Fibroblast of upper back skin (primary cell): Measurements from ENCODE around the gene ZNF367.
"Not testable (repeated sequence)": the region's sequence is repeated elsewhere in the genome, so short reads cannot be mapped to it uniquely, and the experiment has no call there.

ENCODE experiments used
- DNase-seq: peaks from one replicate; pipeline ENCODE4 v3.0.0-alpha.2; 2013

ZNF367 gene

DNA sequence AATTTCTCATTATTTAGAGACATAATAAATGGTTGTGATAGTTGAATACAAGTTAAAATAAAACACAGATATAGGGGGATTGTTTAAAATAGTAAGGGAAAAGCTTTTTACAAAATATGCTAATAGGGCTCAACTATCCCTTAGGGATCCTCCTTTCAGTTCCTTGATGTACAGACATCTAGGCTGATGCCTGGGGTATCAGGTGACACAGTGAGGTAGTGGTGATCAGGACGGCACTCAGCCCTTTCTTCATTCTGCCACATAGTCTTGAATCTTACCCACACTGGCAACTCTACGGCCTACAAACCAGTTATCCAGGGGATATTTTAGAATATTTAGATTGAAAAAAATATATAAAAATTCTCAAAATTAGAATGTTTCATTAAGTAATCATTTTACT is 22.2 kb downstream of the ZNF367 start:
- DNase-seq, result no peak

DNA sequence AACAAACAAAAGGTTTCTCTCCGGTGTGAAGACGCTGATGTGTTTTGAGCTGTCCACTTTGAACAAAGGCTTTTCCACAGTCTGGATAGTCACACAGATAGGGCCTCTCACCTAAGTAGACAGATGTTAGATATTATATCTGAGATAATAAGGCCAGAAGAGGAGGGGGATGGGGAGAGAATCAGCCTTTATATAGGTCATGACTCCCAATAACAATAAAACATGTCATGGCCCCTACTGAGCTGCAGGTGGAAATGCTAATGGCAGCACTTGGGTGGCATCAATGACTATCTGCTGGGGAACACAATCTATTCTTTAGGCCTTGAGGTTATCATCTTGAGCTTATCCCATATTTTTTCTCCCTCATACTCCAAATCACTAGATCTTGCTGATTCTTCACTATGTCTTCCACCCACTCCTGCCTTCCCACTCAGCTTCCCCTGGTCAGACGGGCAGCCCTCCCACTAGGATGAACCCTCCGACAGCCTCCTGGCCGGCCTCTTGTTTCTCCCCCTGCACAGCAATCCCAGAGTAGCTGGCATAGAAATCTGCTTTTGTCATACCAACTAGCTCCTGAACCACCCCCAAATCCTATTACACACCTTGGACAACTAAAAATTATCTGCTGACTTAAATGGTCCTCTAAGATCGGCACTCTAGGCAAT is 23.2 kb downstream of the ZNF367 start:
- no peak for DNase-seq

DNA sequence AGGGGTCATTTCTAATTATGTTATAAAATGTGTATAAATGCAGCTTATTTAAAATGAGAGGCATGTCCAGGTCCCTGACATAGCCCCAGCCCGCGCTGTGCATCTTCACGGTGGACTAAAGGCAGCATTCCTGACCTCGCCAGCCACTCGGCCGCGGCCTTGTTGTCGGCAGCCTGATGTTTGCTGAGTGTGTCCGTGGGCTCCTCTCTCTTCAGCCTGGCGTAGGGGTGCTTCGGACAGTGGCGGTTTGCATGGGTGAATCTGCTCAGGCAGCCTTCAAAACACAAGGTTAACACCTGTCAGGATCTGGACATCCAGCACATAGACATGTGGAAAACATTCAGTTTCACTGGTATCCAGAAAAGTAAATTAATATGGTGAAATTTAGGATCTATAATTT is 25.9 kb downstream of the ZNF367 start:
- DNase-seq, result no peak

DNA sequence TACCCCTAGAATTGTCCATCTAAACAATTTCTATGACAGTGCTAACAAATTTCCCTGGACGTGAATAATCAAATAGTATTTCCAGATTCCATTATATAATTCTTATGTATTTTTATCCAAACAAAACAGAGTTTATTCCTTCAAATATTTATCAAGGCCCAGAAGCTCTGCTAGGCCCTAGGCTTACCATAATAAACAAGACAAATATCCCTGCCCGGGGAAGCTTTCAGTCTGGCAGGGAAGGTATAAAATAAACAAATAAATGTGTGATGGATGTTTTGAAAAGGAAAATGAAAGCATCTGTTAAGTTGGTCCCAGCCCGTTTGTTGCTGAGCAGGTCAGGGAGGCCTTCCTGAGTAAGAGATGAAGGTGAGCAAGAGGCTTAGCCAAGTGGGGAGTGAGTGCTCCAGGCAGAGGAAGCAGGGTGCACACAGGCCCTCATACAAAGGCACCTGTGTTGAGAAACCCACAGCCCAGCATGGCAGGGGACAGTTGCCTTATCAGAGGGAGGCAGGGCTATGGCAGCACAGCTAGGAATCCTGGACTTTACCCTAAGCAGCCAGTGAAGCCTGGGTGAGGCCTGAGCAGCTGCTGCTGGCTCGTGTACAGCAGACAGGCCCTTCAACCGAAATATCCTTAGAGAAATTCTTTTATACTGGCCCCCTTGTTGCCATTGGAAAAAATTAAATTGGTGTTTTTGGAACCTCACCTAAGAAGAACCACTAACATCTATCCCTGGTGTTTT is 27.0 kb downstream of the ZNF367 start:
- DNase-seq, result no peak

DNA sequence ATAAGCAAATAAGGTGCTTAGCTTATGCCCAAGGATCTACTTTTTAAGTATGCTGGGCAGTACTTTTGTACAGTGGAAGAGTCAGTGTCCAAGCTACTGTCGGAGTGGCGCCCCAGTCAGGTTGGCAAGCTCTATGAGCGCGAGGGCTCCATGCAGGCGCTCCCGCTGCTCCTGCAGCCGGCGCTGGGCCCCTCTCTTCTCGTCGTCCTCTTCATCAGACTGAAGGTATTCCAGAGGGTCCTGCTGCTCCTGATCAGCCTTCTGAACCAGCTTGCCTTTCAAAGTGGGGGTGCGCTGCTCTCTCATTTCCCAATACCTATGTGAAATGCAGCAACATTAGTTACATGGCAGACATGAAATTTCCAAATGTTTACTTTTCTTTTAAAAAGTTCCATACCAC is 30.0 kb downstream of the ZNF367 start:
- no peak for DNase-seq

DNA sequence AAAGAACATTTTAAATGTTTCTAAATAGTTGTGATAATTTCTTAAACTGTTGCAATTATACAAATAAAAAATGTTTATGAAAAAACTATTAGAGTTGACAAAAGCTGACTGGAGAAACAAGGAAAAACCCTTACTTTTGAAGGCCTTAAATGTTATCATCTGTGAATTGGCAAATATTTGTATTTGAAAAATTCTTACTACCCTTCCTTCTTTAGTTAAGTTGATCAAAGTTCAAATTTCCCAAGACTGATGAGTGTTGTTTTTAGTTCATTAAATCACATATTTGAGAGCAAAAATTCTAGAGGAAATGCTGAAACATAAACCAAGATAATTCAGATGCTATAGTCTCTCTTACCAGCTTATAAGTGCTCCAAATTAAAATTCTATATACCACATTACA is 32.0 kb downstream of the ZNF367 start:
- DNase-seq, result no peak

DNA sequence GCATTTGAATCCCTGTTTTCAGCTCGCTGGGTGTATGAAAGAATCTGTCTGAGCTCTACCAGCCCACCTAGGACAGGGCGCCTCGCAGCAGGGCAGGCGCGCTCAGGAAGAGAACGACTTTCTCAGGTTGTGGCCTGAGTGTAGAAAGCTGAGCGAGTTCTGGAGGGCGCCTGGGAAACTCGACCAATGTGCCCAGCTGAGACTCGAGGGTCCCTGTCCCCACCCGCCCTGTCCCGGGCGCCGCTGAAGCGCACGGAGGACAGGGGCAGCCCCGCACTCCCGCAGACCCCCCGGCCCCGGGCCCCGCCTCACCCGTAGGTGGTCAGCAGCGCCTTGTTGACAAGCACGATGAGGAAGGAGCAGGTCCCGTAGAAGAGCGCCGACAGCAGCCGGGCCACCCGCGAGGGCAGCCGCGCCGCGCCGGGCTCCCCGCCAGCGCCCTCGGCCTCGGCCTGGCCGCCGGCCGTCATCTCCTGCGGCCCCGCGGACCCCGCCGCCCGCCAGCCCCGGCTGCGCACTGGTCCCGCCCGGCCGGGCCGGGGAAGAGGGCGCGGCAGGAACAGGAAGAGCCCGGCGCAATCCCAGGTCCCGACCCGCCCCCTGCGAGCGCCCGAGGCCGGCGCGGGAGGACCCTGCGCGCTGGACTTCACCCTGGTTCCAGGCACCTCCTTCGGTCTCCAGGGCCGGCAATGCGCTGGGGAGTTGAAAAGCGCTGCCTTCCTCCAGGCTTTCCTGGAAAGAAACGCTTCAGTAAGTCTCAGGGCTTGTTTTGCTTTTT is 34.8 kb downstream of the ZNF367 start, which contains the start of gene SLC35D2:
TSS of gene SLC35D2 (minus strand) at position 547 of the 778 bp plus-strand sequence. CDS start at position 470, 77 bp downstream.
- DNase-seq, result peak; percentile 34

DNA sequence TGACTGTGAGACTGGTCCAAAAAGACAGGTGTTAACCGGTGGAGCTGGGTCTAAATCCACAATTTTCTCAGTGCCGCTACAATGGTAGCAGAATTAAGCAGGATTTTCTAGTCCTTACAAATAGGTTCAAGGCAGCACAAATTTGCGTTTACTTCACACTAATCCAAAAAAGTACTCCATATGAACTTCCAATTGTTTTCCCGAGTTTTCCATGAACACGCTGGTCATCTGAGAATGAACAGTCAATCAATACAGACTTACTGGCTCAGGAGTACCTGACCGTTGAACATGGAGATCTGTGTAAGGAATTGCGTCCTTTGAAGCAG is 35.4 kb downstream of the ZNF367 start:
- DNase-seq, result no peak

DNA sequence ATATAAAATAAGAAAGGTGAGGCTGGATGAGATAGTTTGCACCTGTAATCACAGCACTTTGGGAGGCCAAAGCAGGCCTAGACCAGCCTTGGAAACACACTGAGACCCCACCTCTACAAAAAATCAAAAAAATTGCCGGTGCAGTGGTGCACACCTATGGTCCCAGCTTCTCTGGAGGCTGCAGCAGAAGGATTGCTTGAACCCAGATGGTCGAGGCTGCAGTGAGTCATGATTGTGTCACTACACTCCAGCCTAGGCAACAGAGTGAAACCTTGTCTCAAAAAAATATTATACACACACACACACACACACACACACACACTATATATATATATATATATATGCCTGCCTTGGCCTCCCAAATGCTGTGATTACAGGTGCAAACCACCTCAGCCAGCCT is 36.0 kb downstream of the ZNF367 start:
- DNase-seq, result no peak

DNA sequence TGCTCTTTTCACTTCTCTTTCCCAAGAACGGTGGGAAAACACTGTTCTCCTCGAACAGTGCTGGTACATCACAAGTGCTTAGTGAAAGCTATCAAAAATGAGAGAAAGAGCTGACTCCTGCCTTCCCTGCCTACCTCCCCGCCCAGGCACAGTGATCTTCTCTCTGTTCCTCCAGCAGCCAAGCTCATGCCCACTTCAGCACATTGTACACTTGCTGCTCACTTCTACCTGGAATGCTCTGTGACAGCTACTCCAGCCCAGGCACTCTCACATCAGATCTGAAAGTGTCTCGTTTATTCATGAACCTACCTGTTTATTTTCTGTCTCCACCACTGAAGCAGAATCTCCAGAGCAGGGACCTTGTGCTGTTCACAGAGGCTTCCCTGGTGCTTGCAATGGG is 36.5 kb downstream of the ZNF367 start:
- no peak for DNase-seq

DNA sequence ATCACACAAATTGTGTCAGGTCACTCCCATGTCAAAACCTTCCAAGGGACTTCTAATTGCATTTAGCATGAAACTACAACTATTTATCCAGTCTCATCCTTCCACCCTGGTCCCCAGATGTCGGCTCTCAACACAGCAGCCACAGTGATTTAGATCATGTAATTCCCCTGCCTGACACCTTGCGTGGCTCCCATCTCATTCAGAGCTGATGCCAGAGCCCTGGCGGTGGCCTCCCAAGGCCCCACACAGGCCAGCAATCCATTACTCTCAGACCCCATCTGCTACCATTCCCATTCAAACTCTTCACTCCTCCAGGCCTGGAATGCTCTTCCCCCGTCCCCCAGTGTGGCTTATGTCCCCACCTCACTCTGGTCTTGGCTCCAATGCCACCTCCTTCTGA is 37.0 kb downstream of the ZNF367 start:
- DNase-seq, result no peak

DNA sequence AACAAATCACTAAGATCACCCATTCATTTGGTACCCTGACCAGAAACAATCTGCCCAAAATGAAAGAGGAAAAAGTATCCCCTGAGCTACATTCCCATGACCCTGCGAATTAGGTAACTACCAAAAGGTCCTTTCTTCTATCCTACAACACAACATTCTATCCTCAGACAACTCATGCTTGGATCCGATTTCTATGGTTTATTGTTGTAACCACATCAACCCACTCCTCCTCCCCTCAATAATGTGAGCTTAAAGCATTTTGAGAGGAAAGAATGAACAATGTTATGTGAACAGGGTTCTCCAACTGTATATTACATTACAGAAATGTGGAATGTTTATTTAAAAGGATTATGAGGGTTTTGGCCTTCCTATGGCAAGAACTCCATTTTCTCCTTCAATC is 38.7 kb downstream of the ZNF367 start:
- DNase-seq, result no peak

DNA sequence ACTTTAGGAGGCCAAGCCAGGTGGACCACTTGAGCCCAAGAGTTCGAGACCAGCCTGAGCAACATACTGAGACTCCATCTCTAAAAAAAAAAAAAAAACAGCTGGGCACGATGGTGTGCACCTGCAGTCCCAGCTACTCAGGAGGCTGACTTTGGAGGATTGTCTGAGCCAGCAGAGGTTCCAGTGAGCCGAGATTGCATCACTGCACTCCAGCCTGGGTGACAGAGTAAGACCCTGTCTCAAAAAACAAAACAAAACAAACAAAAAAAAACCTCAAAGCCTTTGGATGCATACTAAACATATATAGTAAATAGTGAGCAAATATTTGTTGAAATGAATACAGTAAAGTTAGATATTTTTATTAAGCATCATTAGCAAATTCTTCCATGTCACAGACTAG is 40.0 kb downstream of the ZNF367 start:
- no peak for DNase-seq

DNA sequence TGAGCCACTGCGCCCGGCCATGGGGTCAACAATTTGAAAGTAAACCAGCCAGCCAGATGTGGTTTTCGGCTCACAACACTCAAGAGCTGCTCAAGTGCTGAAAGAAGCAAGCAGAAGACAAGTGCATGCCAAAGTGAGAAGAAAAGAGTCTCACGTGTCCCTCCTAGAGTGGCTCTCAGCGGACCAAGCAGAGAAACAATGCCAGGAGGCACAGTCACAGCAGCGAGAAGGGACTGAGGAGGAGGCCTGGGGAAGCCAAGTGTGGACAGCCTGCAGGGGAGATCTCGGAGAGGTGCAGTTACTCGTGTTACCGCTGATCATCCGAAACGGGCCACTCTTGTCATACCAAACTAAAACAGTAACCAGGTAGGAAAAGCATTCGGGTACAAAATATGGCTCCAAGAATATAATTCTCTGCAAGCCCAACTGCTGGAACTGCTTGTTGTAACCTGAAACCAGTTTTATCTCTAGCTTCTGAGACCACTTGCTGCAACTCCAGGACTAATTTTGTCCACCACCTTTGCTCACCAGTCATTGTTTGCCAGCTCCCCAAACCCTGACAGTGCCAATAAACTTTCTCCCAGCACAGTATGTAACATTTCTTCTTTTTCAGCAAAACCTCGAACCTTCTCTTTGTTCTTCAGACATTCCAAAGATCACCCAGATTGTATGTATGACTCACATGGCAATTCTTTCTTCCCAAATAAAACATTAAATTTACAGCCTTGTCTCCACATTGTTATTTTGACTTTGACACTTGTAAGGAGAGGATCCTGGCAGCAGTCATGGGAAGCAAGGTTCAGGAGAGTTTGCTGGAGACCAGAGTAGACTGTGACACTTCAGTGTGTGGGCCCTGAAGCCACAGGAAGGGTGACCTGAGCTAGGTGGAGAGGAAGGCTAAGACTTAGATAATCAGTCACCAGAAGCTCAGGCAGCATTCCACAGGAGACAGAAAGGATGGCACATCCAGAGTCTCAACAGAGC is 41.0 kb downstream of the ZNF367 start:
- peak; percentile 67 for DNase-seq

DNA sequence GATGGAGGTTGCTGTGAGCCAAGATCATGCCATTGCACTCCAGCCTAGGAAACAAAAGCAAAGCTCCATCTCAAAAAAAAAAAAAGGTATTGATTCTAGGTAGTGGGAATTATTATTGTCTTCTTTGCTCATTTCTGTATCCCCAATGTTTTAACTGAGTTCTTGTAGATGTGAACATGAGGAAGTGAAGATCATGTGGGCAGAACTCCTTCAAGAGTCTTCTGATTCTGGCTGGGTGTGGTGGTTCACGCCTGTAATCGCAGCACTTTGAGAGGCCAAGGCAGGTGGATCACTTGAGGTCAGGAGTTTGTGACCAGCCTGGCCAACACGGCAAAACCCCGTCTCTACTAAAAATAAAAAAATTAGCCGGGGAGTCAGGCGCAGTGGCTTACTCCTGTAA is 42.7 kb downstream of the ZNF367 start:
- DNase-seq, result not testable (repeated sequence)

DNA sequence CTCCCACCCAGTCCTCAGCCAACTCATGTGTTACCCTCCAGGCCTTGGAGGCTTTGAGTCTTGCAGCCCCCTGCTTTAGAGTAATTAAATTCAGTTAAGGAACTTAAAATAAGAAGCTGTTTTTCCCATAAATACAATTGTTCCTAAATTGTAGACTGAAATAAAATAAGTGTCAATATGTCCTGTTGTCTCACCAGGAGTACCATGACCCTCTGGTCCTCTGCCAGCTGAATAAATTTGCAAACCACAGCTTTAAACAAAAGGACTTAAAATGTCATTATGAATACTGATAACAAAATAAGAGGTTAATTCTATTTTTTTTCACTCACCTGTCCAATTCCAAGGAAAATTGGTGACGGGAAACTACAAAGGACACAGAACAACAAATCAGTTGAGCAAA is 50.2 kb downstream of the ZNF367 start:
- DNase-seq, result no peak

DNA sequence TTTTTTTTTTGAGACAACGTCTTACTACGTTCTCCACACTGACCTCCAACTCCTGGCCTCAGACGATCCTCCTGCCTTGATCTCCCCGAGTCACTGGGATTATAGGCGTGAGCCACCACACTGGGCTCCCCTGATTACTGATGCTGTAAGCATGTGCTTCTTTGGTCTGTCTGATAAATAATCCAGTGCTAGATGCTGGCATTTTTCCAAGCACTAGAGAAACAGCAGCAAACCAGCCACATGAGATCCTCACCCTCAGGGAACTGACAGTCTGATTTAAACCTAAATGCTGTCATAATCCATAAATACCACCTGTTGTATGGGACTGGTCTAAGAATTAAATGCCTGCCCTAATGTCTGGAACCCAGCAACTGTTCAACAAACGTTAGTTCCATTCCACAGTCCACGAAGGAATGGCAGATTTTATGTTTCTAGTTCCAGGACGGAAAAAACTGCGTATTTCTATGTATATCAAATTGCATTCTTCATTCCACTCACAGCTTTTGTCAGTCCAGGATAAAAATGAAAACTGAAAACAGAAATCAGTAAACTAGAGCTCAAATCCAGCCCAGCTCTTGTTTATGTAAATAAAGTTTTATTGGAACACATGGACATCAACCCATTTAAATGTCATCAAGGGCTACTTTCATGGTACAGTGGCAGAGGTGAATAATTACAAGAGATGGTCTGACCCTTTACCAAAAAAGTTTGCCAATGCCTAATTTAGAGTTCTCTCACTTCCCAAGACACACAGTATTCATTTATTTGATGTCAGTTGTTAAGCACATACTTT is 54.8 kb downstream of the ZNF367 start:
- no peak for DNase-seq

DNA sequence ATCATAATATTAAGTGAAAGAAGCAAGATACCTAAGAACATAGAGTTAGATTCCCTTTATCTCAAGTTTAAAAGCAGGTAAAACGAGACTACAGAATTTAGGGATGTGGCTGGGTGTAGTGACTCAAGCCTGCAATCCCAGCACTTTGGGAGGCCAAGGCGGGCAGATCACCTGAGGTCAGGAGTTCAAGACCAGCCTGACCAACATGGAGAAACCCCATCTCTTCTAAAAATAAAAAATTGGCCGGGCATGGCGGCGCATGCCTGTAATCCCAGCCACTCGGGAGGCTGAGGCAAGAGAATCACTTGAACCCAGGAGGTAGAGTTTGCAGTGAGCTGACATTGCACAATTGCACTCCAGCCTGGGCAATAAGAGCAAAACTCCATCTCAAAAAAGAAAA is 56.1 kb downstream of the ZNF367 start:
- DNase-seq, result not testable (repeated sequence)

DNA sequence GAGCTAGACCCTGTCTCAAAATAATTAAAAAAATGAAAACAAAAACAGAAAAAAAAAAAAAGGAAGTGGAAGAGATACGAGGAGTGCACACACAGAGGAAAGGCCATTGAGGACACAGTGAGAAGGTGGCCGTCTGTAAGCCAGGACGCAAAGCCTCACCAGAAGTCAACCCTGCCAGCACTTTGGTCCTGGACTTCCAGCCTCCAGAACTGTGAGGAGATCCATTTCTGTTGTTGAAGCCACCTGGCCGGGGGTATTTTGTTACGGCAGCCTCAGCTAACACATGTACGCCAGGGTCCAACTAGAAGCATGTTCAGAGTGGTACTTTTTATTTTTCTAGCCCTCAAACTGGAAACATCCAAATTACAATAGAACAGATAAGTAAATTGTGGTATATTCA is 56.5 kb downstream of the ZNF367 start:
- DNase-seq, result no peak

DNA sequence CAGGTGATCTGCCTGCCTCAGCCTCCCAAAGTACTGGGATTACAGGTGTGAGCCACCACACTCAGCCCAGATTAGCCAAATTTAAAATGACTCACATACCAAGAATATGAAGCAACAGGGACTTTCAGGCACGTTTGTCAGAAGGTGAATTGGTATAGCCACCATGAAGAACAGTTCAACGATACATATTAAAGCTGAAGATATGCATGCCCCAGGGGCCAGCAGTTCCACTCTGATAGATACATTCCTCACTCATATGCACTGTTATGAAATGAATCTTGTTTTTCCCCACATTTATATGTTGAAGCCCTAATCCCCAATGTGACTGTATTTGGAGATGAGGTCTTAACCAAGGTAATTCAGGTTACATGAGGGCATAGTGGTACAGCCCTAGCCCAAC is 57.2 kb downstream of the ZNF367 start:
- DNase-seq, result no peak

DNA sequence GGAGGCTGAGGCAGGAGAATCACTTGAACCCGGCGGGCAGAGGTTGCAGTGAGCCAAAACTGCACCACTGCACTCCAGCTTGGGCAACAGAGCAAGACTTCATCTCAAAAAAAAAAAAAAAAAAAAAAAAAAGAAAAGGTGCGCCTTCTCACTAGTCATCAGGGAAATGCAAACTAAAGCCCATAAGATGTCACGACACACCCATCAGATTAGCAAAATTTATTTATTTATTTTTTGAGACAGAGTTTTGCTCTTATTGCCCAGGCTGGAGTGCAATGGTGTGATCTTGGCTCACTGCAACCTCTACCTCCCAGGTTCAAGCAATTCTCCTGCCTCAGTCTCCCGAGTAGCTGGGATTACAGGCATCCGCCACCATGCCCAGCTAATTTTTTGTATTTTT is 57.6 kb downstream of the ZNF367 start:
- not testable (repeated sequence) for DNase-seq

DNA sequence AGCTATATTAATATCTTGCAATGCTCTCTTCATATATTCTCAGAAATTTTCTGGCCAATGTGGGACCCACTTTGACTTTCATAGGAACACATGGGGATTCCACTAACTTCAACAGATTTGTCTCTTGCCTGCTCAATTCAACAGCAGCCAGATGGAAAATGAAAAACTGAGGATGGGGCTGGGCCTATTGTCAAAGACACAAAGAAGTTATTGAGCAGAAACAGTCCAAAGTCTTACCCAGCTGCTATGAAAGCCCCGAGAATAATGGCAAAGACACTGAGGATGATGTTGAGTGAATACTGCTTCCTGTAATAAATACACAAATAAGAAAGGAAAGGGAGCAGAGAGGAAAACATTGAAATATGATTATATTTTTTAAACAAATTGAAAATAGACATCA is 67.3 kb downstream of the ZNF367 start:
- no peak for DNase-seq
